Endothelial cell (in vitro differentiated cells): ENCODE measurements around the gene ABHD16B. TPM values are rescaled to one million over a fixed set of nuclear protein-coding genes. Genes with fewer than 3 reads are reported as not detected.

Source experiments
- DNase-seq: peaks from one replicate; pipeline ENCODE4 v3.0.0; 2021; ENCODE audit warnings: low spot score
- H3K27ac Mint-ChIP-seq: one replicate; pipeline ENCODE4 v1.8.0; 2021; ENCODE audit warnings: mixed read lengths, inconsistent platforms; ENCODE audit not compliant: unreplicated experiment
- H3K27me3 Mint-ChIP-seq: one replicate; pipeline ENCODE4 v1.8.0; 2021; ENCODE audit warnings: mild to moderate bottlenecking, moderate library complexity, mixed read lengths, inconsistent platforms; ENCODE audit not compliant: unreplicated experiment
- H3K36me3 Mint-ChIP-seq: one replicate; pipeline ENCODE4 v1.8.0; 2021; ENCODE audit warnings: mild to moderate bottlenecking, low read depth, mixed read lengths, inconsistent platforms; ENCODE audit not compliant: unreplicated experiment
- H3K4me1 Mint-ChIP-seq: one replicate; pipeline ENCODE4 v1.8.0; 2021; ENCODE audit warnings: mild to moderate bottlenecking, mixed read lengths, inconsistent platforms; ENCODE audit not compliant: unreplicated experiment
- H3K4me3 Mint-ChIP-seq: one replicate; pipeline ENCODE4 v1.8.0; 2021; ENCODE audit warnings: mild to moderate bottlenecking, mixed read lengths, inconsistent platforms; ENCODE audit not compliant: unreplicated experiment
- H3K9me3 Mint-ChIP-seq: one replicate; pipeline ENCODE4 v1.8.0; 2021; ENCODE audit warnings: mixed read lengths, inconsistent platforms; ENCODE audit not compliant: unreplicated experiment
- total RNA-seq: library from RNA; stranded (reverse); fragmentation: NEBNext Ultra II Directional; extraction: Animal tissue kit (Norgen Biotek cat#: 25700); gene quantifications from one replicate; pipeline ENCODE4 v1.2.1, GENCODE V29; 2021; ENCODE audit not compliant: unreplicated experiment
- TF ChIP-seq, protein P1 (sequence below): fragments of 200-600 bp; sonication (generic); IDR thresholded peaks from one replicate; pipeline ENCODE4 v1.5.0; 2021; ENCODE audit warnings: antibody characterized with exemption; ENCODE audit not compliant: unreplicated experiment

The ABHD16B gene
- total RNA-seq, 1 donor from 2014 or later, result not detected

- Mint-ChIP-seq H3K27me3 (peaks cover 7% of the 10 kb centered on the region), H3K4me3 (peak overlapping the region; percentile 98), H3K27ac (peak overlapping the region; percentile 94), H3K36me3 (peaks cover under 1% of the 10 kb centered on the region), H3K9me3 (no peaks in the 10 kb centered on the region), H3K4me1 (peaks cover 22% of the 10 kb centered on the region)
- DNase-seq, result no peak
- TF ChIP-seq, protein P1, sequence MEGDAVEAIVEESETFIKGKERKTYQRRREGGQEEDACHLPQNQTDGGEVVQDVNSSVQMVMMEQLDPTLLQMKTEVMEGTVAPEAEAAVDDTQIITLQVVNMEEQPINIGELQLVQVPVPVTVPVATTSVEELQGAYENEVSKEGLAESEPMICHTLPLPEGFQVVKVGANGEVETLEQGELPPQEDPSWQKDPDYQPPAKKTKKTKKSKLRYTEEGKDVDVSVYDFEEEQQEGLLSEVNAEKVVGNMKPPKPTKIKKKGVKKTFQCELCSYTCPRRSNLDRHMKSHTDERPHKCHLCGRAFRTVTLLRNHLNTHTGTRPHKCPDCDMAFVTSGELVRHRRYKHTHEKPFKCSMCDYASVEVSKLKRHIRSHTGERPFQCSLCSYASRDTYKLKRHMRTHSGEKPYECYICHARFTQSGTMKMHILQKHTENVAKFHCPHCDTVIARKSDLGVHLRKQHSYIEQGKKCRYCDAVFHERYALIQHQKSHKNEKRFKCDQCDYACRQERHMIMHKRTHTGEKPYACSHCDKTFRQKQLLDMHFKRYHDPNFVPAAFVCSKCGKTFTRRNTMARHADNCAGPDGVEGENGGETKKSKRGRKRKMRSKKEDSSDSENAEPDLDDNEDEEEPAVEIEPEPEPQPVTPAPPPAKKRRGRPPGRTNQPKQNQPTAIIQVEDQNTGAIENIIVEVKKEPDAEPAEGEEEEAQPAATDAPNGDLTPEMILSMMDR, result no peak
Observed at GRCh38 chr20:63896264-63897105, 35.2 kb downstream of the ABHD16B start.

GRCh38 chr20:63897978-63898561, 36.8 kb downstream of the ABHD16B start:
- no peak for DNase-seq
- no peak overlapping the region for H3K27ac Mint-ChIP-seq
- H3K4me1 Mint-ChIP-seq, result peaks cover 22% of the 10 kb centered on the region
- TF ChIP-seq, protein P1, result no peak
- peaks cover 7% of the 10 kb centered on the region for H3K27me3 Mint-ChIP-seq
- no peak overlapping the region for H3K4me3 Mint-ChIP-seq
- no peaks in the 10 kb centered on the region for H3K36me3 Mint-ChIP-seq
- H3K9me3 Mint-ChIP-seq, result no peaks in the 10 kb centered on the region

- Mint-ChIP-seq H3K4me3 (no peak overlapping the region), H3K27me3 (peaks cover 7% of the 10 kb centered on the region), H3K9me3 (no peaks in the 10 kb centered on the region), H3K27ac (no peak overlapping the region), H3K36me3 (no peaks in the 10 kb centered on the region), H3K4me1 (peaks cover 21% of the 10 kb centered on the region)
- TF ChIP-seq, protein P1, result no peak
- DNase-seq, result no peak
Observed at GRCh38 chr20:63898882-63899558, 37.7 kb downstream of the ABHD16B start.

DNA sequence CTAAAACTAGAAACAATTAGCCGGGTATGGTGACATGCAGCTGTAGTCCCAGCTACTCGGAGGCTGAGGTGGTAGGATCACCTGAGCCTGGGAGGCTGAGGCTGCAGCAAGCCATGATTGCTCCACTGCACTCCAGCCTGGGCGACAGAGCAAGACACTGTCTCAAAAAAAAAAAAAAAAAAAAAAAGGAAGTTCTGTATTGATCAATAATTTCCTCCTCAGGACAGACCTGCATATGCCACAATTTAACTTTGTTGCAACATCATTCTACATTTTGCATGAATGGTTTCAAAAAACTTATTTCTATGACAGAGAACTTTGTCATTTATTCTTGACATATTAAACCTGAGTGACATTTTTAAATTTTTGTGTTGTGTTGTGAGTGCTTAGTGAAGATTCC, 39.1 kb downstream of the ABHD16B start:
- TF ChIP-seq, protein P1, result no peak
- no peak for DNase-seq
- no peaks in the 10 kb centered on the region for H3K36me3 Mint-ChIP-seq
- peaks cover 7% of the 10 kb centered on the region for H3K27me3 Mint-ChIP-seq
- H3K4me3 Mint-ChIP-seq, result no peak overlapping the region
- peak overlapping the region; percentile 36 for H3K27ac Mint-ChIP-seq
- H3K9me3 Mint-ChIP-seq, result no peaks in the 10 kb centered on the region
- H3K4me1 Mint-ChIP-seq, result peaks cover 19% of the 10 kb centered on the region
